Fibroblast of the aortic adventitia (primary cell): Measurements from ENCODE around the gene PALM2AKAP2. TPM values are rescaled to one million over a fixed set of nuclear protein-coding genes. Genes with fewer than 3 reads are reported as not detected.

Experiments used
- DNase-seq: peaks from one replicate; pipeline ENCODE4 v3.0.0-alpha.2; 2010; ENCODE audit warnings: low read depth
- H3K4me3 ChIP-seq: 2 replicates; pipeline ENCODE4 v1.5.1; 2011; ENCODE audit warnings: low read depth, mild to moderate bottlenecking, control low read depth, low read length, moderate library complexity
- total RNA-seq: library from RNA; depleted of rRNA; stranded (reverse); fragments of >200 nt; gene quantifications from 2 replicates; pipeline ENCODE4 v1.2.3, GENCODE V29; 2012; ENCODE audit warnings: low replicate concordance
- TF ChIP-seq, protein P1 (sequence below): IDR thresholded peaks from 2 replicates; pipeline ENCODE4 v1.5.1; 2011; ENCODE audit warnings: mild to moderate bottlenecking, low read length, control low read depth, inconsistent platforms; ENCODE audit not compliant: insufficient read depth

PALM2AKAP2 gene
- 4.2 and 5.0 TPM in 2 replicates for total RNA-seq

DNA sequence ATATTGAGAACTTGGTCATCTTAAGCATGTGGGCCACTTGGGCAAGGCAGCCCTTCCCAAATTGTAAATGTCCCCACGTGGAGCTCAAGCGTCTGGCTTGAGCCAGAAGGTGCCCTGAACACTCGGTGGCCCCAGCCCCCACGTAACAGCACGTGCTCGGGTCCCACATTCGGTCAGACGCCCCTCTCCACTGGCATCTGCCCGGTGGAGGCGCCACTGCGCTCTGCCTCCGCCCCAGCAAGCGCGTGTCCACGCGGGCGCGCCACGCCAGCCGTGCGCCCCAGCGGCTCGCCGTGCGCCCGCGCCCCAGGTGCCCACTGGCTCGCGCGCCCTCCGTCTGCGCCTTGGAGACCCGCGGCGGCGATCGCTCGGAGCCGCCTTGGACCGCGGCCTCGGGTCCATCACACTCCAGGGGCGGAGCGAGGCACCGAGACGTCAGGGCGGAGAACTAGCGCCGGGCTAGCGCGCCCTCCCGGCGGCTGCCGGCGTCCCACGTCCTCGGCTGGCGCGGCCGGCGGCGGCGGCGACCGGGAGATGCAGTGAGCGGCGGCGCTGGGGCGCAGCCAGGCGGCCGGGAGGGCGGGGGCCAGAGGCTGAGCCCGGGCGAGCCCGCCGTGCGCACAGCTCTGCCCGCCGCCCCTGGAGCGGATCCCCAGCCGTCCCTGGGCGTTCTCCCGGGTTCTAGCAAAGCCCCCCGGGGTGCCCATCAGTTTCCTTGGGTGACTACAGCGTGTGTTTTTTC lies at the start of gene PALM2AKAP2:
TSS of gene PALM2AKAP2 (plus strand) at position 488 of the 742 bp plus-strand sequence. CDS start 291 bp downstream, outside the sequence.
- DNase-seq: peak; percentile 46
- H3K4me3 ChIP-seq: peak within 1 kb of the TSS; percentile 81

DNA sequence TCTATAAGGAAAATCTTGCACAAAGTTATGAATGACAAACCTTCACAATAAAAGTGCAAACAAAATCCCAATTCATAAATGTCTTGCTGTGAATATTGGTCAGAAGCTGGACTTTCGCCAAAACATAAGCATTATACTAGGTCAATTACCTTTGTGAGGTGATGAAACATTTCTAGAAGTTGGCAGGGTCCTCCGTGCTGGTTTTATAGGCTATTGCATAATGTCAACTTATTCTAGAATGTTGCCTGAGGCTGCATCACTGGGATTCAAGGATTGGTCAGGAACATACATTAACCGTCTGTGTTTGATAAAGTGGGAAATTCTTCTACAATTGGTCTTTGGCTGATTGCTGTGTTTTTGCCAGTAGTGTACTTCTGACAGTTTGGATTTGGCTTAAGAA lies 49.8 kb upstream of the PALM2AKAP2 start:
- TF ChIP-seq, protein P1, sequence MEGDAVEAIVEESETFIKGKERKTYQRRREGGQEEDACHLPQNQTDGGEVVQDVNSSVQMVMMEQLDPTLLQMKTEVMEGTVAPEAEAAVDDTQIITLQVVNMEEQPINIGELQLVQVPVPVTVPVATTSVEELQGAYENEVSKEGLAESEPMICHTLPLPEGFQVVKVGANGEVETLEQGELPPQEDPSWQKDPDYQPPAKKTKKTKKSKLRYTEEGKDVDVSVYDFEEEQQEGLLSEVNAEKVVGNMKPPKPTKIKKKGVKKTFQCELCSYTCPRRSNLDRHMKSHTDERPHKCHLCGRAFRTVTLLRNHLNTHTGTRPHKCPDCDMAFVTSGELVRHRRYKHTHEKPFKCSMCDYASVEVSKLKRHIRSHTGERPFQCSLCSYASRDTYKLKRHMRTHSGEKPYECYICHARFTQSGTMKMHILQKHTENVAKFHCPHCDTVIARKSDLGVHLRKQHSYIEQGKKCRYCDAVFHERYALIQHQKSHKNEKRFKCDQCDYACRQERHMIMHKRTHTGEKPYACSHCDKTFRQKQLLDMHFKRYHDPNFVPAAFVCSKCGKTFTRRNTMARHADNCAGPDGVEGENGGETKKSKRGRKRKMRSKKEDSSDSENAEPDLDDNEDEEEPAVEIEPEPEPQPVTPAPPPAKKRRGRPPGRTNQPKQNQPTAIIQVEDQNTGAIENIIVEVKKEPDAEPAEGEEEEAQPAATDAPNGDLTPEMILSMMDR: no peak
- DNase-seq: peak; percentile 7
- no peak overlapping the region for H3K4me3 ChIP-seq

More for the DNA sequence above, at the start of gene PALM2AKAP2:
- TF ChIP-seq, protein P1: peak; percentile 10

DNA sequence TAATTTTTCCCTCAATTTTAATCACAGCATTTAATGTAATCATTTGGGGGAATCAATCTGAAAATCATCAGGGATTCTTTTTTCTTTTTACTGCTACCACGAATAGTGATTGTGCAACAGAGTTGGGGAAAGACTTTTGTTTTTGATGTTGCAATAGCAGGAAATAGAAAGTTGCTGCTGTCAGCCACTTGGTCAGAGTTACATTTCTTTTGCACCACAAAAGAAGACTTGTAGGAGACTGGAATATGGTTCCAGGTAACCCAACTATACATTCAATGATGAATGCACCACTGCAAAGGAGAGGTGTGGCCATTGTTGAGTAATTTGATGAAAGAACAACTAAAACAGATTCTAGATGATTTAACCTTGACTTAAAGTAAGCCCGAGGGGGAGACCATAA lies 46.3 kb upstream of the PALM2AKAP2 start:
- DNase-seq: peak; percentile 70
- TF ChIP-seq, protein P1: no peak
- no peak overlapping the region for H3K4me3 ChIP-seq

DNA sequence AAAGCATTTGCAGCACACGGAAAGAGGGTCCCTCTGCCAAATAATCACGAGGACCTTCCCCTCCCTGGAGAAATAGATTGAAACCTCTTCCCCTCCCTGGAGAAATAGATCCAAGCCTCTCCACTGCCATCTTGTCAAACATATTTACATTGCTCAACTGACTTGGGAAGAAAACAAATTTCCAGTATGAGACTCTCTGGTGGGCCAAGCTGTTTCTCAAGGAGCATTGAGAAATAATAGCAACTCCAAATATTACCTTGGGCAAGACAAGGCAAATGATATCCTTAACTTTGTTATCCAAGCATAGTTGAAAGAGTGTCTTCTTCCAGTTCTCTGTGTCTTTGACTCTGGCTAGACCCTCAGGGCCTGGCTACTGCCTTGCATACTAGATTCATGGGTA lies 45.2 kb upstream of the PALM2AKAP2 start:
- TF ChIP-seq, protein P1: no peak
- DNase-seq: no peak
- H3K4me3 ChIP-seq: no peak overlapping the region

DNA sequence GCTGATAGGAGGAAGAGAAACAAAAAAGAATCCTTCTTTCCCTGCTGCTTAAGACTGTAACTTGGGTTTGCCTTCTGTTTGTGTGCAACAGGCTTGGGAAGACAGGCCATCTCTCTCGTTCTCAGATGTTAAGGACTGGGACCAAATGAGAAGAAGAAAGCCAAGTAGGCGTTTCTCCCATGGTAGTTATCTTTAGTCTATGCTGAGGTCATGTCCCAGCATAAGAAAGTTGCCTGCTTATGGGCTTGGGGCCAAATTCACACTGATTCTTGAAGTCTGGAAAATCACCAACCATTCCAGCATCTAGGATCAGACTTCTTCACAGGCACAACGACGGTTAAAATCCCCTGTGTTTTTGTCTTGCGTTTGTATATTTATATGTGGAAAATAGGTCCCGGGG lies 44.2 kb upstream of the PALM2AKAP2 start:
- TF ChIP-seq, protein P1: no peak
- DNase-seq: no peak

DNA sequence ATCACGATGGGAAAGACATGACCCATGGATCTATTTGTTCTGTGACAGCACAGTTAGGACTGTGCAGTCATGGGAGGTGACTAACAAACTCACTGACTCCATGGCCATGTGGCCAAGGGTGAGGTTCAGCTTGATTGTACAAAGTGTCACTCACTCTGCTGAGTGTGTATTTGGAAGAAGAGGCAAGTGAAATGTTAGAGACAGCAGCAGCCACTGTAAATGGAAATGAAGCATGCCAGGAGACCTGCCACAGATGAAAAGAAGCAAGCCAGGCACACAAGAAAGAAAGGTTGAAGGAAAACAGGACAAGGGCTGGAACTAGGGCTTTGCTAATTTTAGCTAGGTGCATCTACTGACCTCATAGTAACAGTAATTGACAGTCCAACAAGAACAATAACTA lies 42.7 kb upstream of the PALM2AKAP2 start:
- H3K4me3 ChIP-seq: no peak overlapping the region
- TF ChIP-seq, protein P1: no peak
- no peak for DNase-seq

More for the DNA sequence above, 44.2 kb upstream of the PALM2AKAP2 start:
- no peak overlapping the region for H3K4me3 ChIP-seq
